SK-N-SH treated with all-trans-retinoic acid at 6 μM for 48 hours (cell line): ENCODE data around the gene TMC5.

Experiments used
- CREB5 ChIP-seq: fragments of 250-450 bp; sonication (Bioruptor Pico); IDR thresholded peaks from 2 replicates; pipeline ENCODE4 v1.5.1; 2020; ENCODE audit warnings: low read depth, mild to moderate bottlenecking, moderate library complexity
- CSDC2 ChIP-seq: fragments of 250-450 bp; sonication (Bioruptor Pico); IDR thresholded peaks from 2 replicates; pipeline ENCODE4 v1.5.0; 2020; ENCODE audit warnings: mild to moderate bottlenecking, moderate library complexity
- ESRRG ChIP-seq: fragments of 250-450 bp; sonication (Bioruptor Pico); IDR thresholded peaks from 2 replicates; pipeline ENCODE4 v1.6.1; 2021; ENCODE audit warnings: mild to moderate bottlenecking
- GLIS3 ChIP-seq: fragments of 250-450 bp; sonication (Bioruptor Pico); IDR thresholded peaks from 2 replicates; pipeline ENCODE4 v1.5.0; 2020; ENCODE audit warnings: mild to moderate bottlenecking, moderate library complexity
- PATZ1 ChIP-seq: fragments of 250-450 bp; sonication (Bioruptor Pico); IDR thresholded peaks from 2 replicates; pipeline ENCODE4 v1.8.0; 2020; ENCODE audit warnings: mild to moderate bottlenecking, moderate library complexity, borderline replicate concordance
- POU6F1 ChIP-seq: fragments of 250-450 bp; sonication (Bioruptor Pico); IDR thresholded peaks from 2 replicates; pipeline ENCODE4 v1.8.0; 2021; ENCODE audit warnings: low read depth, mild to moderate bottlenecking, moderate library complexity, borderline replicate concordance
- RARB ChIP-seq: fragments of 250-450 bp; sonication (Bioruptor Pico); IDR thresholded peaks from 2 replicates; pipeline ENCODE4 v1.8.0; 2021; ENCODE audit warnings: mild to moderate bottlenecking, moderate library complexity
- TCF4 ChIP-seq: fragments of 250-450 bp; sonication (Bioruptor Pico); IDR thresholded peaks from 2 replicates; pipeline ENCODE4 v1.8.0; 2021; ENCODE audit warnings: mild to moderate bottlenecking, moderate library complexity, borderline replicate concordance
- TOX ChIP-seq: fragments of 250-450 bp; sonication (Bioruptor Pico); IDR thresholded peaks from 2 replicates; pipeline ENCODE4 v1.8.0; 2021; ENCODE audit warnings: mild to moderate bottlenecking, moderate library complexity, borderline replicate concordance
- ZC3H10 ChIP-seq: fragments of 250-450 bp; sonication (Bioruptor Pico); IDR thresholded peaks from 2 replicates; pipeline ENCODE4 v1.5.1; 2021; ENCODE audit warnings: mild to moderate bottlenecking, moderate library complexity
- ZFP3 ChIP-seq: fragments of 250-450 bp; sonication (Bioruptor Pico); IDR thresholded peaks from 2 replicates; pipeline ENCODE4 v1.5.0; 2020; ENCODE audit warnings: mild to moderate bottlenecking, moderate library complexity
- ZFP30 ChIP-seq: fragments of 450-650 bp; formaldehyde crosslinking; IDR thresholded peaks from 2 replicates; pipeline ENCODE4 v1.5.0; 2022; ENCODE audit warnings: mild to moderate bottlenecking, moderate library complexity
- ZNF70 ChIP-seq: fragments of 450-650 bp; formaldehyde crosslinking; IDR thresholded peaks from 2 replicates; pipeline ENCODE4 v1.5.0; 2020; ENCODE audit warnings: mild to moderate bottlenecking, moderate library complexity
- ZNF8 ChIP-seq: fragments of 450-650 bp; formaldehyde crosslinking; IDR thresholded peaks from 2 replicates; pipeline ENCODE4 v1.5.0; 2020; ENCODE audit warnings: mild to moderate bottlenecking, moderate library complexity

- TF ChIP-seq ZFP30 (CRISPR knock-in tag) (no peak), CREB5 (no peak), POU6F1 (CRISPR knock-in tag) (no peak), PATZ1 (CRISPR knock-in tag) (no peak), GLIS3 (CRISPR knock-in tag) (no peak), ZC3H10 (CRISPR knock-in tag) (no peak), ZFP3 (no peak), CSDC2 (no peak), ZNF70 (no peak), TCF4 (CRISPR knock-in tag) (no peak), ESRRG (CRISPR knock-in tag) (no peak), RARB (no peak), ZNF8 (CRISPR knock-in tag) (no peak), TOX (CRISPR knock-in tag) (no peak)
Observed at GRCh38 chr16:19443659-19444058, 26.0 kb downstream of the TMC5 start.
